Small intestine (tissue), 16 donors: ENCODE results near the gene GYPB. TPM values are rescaled to one million over a fixed set of nuclear protein-coding genes. Genes with fewer than 3 reads are reported as not detected.
"Not testable (repeated sequence)": the region's sequence is repeated elsewhere in the genome, so short reads cannot be mapped to it uniquely, and the experiment has no call there.

ENCODE experiments used
- DNase-seq, 2 donors: peaks; one replicate each; pipeline versions ENCODE4 v3.0.0 to v3.0.0-alpha.2; 2013
- FAIRE-seq: peaks from 2 replicates; lab custom pipeline; 2012; peaks lifted over from hg19 to GRCh38; lab: Jason Lieb, UNC
- H3K27ac ChIP-seq, 3 donors: one replicate each; pipeline ENCODE4 v1.5.1; 2013; ENCODE audit warnings: low read length in 2 of 3, mild to moderate bottlenecking in 2 of 3, control low read depth in 1 of 3, inconsistent platforms in 1 of 3, low read depth in 1 of 3, moderate library complexity in 1 of 3
- H3K27me3 ChIP-seq, 3 donors: one replicate each; pipeline ENCODE4 v1.6.1; 2013; ENCODE audit warnings: low read length in 3 of 3, inconsistent platforms in 1 of 3; ENCODE audit not compliant: control insufficient read depth in 3 of 3, insufficient read depth in 3 of 3
- H3K36me3 ChIP-seq, 3 donors: one replicate each; pipeline ENCODE4 v1.6.1; 2013; ENCODE audit warnings: low read length in 3 of 3, inconsistent platforms in 1 of 3, low read depth in 1 of 3, mild to moderate bottlenecking in 1 of 3, moderate library complexity in 1 of 3; ENCODE audit not compliant: control insufficient read depth in 3 of 3, insufficient read depth in 2 of 3
- H3K4me1 ChIP-seq, 3 donors: one replicate each; pipeline ENCODE4 v1.6.1; 2013; ENCODE audit warnings: low read length in 2 of 3, inconsistent platforms in 1 of 3, low read depth in 1 of 3, mild to moderate bottlenecking in 1 of 3, moderate library complexity in 1 of 3; ENCODE audit not compliant: control insufficient read depth in 3 of 3, insufficient read depth in 2 of 3
- H3K4me3 ChIP-seq, 3 donors: one replicate each; pipeline ENCODE4 v1.5.1; 2013; ENCODE audit warnings: low read length in 3 of 3, control low read depth in 1 of 3, inconsistent platforms in 1 of 3, low read depth in 1 of 3, mild to moderate bottlenecking in 1 of 3, moderate library complexity in 1 of 3
- H3K9me3 ChIP-seq, 2 donors: one replicate each; pipeline ENCODE4 v1.6.1; 2013; ENCODE audit warnings: low read depth in 1 of 2, low read length in 1 of 2; ENCODE audit not compliant: control insufficient read depth in 2 of 2, insufficient read depth in 1 of 2
- WGBS, 3 donors: extraction: QIAGEN DNeasy Blood & Tissue Kit; methylation state at CpG; one replicate each; pipeline ENCODE4 v1.1.7; 2013; 5-methylcytosine and 5-hydroxymethylcytosine counted together
- long read RNA-seq, 10 donors: transcript quantifications; one replicate each; lab custom pipeline, GENCODE V29; 2026
- polyA plus RNA-seq, 4 donors: library from polyadenylated mRNA; stranded (reverse) in 3 of 4; unstranded in 1 of 4; fragments of 200-250 nt in 3 of 4; fragments of 120-200 nt in 1 of 4; gene quantifications; one replicate each; pipeline versions ENCODE4 v1.2.1 to v1.2.3, GENCODE V29; 2013
- donor health status: healthy with polysubstance abuse.
- donor health status: control.
- donor health status: control.
- donor health status: Bipolar disorder and iron deficiency.
- donor health status: healthy.

GYPB gene
- under 1 TPM in 1 of 4 donors, not detected in 3; 0.68 TPM for polyA plus RNA-seq
- long read RNA-seq, donor 1, result 0 reads
- long read RNA-seq, donor 2, result 0 reads
- long read RNA-seq, donor 3, result 0 reads
- long read RNA-seq, donor 4, result 0 reads
- long read RNA-seq, donor 5, result 0 reads
- long read RNA-seq, donor 6, result 0 reads
- long read RNA-seq, donor 7, partial matches to known transcripts, result 0 of 5 reads
- long read RNA-seq, donor 7, other reads (novel, unspliced or antisense), result 0 of 5 reads
- long read RNA-seq, donor 8, result 0 reads
- long read RNA-seq, donor 9, partial matches to known transcripts, result 0 of 1 reads
- long read RNA-seq, donor 9, other reads (novel, unspliced or antisense), result 0 of 1 reads
- long read RNA-seq, donor 10, result 0 reads

GRCh38 chr4:144019277-144019676 lies at the start of gene GYPB:
GYPB (minus strand) TSS chr4:144019380; CDS start chr4:144019287, 93 bp downstream.
- H3K9me3 ChIP-seq, H3K4me1 ChIP-seq, DNase-seq, H3K27me3 ChIP-seq, FAIRE-seq, H3K4me3 ChIP-seq, H3K36me3 ChIP-seq, H3K27ac ChIP-seq: not testable (repeated sequence)
- WGBS, 3 donors, result 88 to 92% (median 89%) methylated on average over 2 to 3 of the region's 3 CpGs

GRCh38 chr4:144061556-144061955 lies 42.4 kb upstream of the GYPB start:
- not testable (repeated sequence) for H3K4me1 ChIP-seq, FAIRE-seq

GRCh38 chr4:144060234-144060859 lies 41.2 kb upstream of the GYPB start:
- not testable (repeated sequence) for H3K9me3 ChIP-seq, H3K4me1 ChIP-seq, FAIRE-seq, H3K36me3 ChIP-seq, H3K27me3 ChIP-seq, H3K27ac ChIP-seq, H3K4me3 ChIP-seq
- 56 to 62% (median 58%) methylated on average over 3 of the region's 3 CpGs for WGBS, 3 donors
- peak in 1 of 2 donors; percentile 1 for DNase-seq

More at GRCh38 chr4:144061556-144061955, 42.4 kb upstream of the GYPB start:
- H3K4me3 ChIP-seq, H3K27ac ChIP-seq, H3K9me3 ChIP-seq, DNase-seq, H3K36me3 ChIP-seq, H3K27me3 ChIP-seq: not testable (repeated sequence)

GRCh38 chr4:144056800-144057199 lies 37.6 kb upstream of the GYPB start:
- FAIRE-seq, result no peak

GRCh38 chr4:144055336-144055735 lies 36.2 kb upstream of the GYPB start:
- not testable (repeated sequence) for H3K4me1 ChIP-seq, H3K4me3 ChIP-seq, H3K27me3 ChIP-seq, H3K9me3 ChIP-seq, H3K36me3 ChIP-seq, H3K27ac ChIP-seq, FAIRE-seq, DNase-seq
- WGBS, 3 donors, result 73 to 86% (median 78%) methylated on average over 3 of the region's 3 CpGs

More at GRCh38 chr4:144056800-144057199, 37.6 kb upstream of the GYPB start:
- Histone ChIP-seq H3K4me1 (no peaks in the 10 kb centered on the region), H3K27me3 (no peaks in the 10 kb centered on the region), H3K27ac (no peak overlapping the region), H3K9me3 (no peaks in the 10 kb centered on the region), H3K36me3 (no peaks in the 10 kb centered on the region), H3K4me3 (no peak overlapping the region)
- no peak for DNase-seq
- WGBS, 3 donors, result 80 to 89% (median 85%) methylated on average over 4 of the region's 4 CpGs

- not testable (repeated sequence) for H3K27me3 ChIP-seq, H3K36me3 ChIP-seq, H3K4me3 ChIP-seq, H3K27ac ChIP-seq, FAIRE-seq, H3K4me1 ChIP-seq, DNase-seq, H3K9me3 ChIP-seq
- WGBS, 3 donors, result 89 to 94% (median 89%) methylated on average over 1 of the region's 1 CpG
These were observed 32.3 kb upstream of the GYPB start for GRCh38 chr4:144051494-144051893.

GRCh38 chr4:144050631-144051030 lies 31.5 kb upstream of the GYPB start:
- H3K27ac ChIP-seq, DNase-seq, H3K4me3 ChIP-seq, H3K27me3 ChIP-seq, H3K4me1 ChIP-seq, H3K36me3 ChIP-seq, FAIRE-seq, H3K9me3 ChIP-seq: not testable (repeated sequence)
- WGBS, 3 donors, result 73 to 89% (median 73%) methylated on average over 2 of the region's 2 CpGs

GRCh38 chr4:144049495-144050424 lies 30.6 kb upstream of the GYPB start:
- 61 to 69% (median 69%) methylated on average over 6 of the region's 6 CpGs for WGBS, 3 donors

More at GRCh38 chr4:144049495-144050424, 30.6 kb upstream of the GYPB start:
- H3K4me3 ChIP-seq, FAIRE-seq, DNase-seq, H3K27ac ChIP-seq, H3K9me3 ChIP-seq, H3K36me3 ChIP-seq, H3K4me1 ChIP-seq, H3K27me3 ChIP-seq: not testable (repeated sequence)
